HT-29 (cell line): ENCODE results near the gene AFAP1. TPM values are rescaled to one million over a fixed set of nuclear protein-coding genes. Genes with fewer than 3 reads are reported as not detected.

Experiments used
- DNase-seq: peaks from one replicate; pipeline ENCODE4 v3.0.0-alpha.2; 2015; ENCODE audit warnings: low spot score
- total RNA-seq: library from RNA; depleted of rRNA; stranded (reverse); fragments of >200 nt; shearing (Covaris generic); gene quantifications from 2 replicates; pipeline ENCODE4 v1.2.3, GENCODE V29; 2014

Gene AFAP1
- total RNA-seq, 1 experiment from 2014 or later = 2.9 TPM

DNA sequence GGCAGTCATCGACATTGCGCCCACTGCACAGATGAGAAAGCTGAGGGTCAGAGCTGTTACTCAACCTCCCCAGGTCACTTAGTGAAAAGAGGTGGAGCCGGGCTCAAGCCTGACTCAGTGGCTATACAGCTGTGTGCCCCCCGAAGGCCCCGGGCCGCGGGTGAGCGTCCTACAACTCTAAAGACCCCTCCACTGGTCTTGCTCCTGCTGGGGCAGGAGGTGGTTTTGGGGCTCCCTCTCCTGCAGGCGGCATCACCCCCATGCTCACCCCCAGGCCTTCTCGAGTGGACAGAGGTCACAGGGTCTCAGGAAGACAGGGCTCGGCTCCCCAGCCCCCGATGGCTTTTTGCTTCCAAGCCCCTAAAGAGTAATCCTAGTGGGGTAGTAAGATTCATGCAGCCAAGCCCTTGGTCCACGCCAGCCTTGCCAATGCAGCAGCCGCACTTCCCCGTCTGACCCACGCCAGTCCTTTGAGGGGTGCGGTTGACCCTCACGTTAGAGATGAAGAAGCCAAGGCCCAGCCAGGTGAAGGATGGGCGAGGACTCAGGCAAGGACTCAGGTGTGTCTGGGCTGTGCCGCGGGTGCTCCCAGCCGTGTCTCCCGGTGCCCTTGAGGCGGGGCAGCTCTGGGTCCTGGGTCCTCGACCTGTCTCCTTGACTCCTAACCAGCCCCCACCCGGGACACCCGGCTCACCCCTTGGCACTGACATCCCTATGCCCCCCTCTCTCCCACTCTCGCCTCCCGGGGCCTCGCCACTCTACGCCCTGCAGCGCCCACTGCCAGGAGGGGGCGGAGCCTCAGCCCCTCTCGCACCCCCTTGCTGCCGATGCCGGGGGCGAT is 200.4 kb downstream of the AFAP1 start:
- no peak for DNase-seq

DNA sequence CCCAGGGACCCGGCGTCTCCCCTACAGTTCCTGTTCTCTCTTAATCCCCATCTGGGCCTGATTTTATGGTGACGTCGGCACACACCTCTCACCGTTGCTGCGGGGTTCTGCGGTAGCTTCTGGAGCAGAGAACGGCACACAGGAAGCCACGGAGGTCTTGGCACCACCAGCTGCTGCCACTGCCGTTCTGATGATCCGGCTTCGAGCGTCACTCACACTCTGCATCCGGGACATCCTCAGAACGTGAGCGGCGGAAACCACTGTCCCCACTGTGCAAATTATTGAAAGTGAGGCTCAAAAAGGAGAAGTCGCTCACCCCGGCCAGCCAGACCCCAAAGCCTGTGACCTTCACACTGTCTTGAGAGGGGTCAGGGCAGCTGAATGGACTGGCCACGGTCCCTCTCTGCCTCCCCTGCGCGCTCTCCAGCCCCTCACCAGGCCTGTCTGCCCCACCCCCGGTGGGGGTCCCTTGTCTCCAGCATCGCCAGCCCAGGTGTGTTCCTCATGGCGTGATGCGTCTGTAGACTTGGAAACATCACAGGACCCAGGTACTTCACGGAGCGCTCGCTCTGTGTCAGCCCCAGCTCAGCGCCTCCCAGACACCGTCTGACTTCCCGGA is 201.1 kb downstream of the AFAP1 start:
- no peak for DNase-seq

DNA sequence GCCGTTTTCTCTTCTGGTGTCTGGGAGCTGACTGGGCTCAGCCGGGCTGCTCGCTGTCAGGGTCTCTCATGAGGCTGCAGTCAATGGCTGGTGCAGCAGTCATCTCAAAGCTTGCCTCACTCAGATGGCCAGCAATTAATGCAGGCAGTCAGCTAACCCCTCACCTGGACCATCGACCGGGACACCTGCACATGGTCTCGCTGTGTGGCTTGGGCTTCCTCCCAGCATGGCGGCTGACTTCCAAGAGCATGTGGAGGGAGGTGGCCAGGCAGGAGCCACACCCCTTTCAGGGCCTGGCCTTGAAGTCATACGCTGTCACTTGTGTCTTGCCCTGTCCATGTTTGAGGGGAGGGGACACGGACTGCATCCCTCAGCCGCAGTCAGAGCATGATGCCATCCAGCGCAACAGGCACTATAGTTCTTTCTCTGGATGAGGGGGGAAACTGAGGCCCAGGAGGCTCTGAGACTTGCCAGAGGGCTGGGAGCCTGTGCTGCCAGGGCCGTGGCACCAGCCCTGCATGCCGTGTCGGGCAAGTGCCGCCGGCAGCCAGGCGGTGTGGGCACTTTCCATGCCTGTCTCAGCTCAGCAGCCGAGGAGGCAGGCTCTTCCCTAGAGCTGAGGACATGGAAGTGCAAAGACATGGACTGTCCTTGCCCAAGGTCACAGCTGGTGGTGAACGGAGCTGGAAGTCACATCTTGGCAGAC is 201.8 kb downstream of the AFAP1 start:
- no peak for DNase-seq

DNA sequence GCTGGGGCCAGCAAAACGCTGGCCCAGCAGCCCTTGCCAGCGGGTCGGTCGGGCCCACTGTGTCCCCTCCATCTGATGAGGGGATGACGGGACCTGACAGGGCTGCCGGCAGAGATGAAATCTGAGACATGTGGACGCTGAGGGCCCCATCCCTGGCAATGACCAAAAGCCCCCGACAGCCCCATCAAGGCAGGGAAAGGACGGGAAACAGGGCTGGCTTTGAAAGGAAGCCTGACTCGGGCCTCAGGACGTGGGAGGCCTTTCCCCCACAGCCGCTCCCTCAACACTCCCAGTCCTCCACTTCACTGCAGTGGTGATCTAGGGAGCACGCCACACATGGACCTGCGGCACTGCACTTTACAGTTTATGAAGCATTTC is 202.4 kb downstream of the AFAP1 start:
- no peak for DNase-seq

DNA sequence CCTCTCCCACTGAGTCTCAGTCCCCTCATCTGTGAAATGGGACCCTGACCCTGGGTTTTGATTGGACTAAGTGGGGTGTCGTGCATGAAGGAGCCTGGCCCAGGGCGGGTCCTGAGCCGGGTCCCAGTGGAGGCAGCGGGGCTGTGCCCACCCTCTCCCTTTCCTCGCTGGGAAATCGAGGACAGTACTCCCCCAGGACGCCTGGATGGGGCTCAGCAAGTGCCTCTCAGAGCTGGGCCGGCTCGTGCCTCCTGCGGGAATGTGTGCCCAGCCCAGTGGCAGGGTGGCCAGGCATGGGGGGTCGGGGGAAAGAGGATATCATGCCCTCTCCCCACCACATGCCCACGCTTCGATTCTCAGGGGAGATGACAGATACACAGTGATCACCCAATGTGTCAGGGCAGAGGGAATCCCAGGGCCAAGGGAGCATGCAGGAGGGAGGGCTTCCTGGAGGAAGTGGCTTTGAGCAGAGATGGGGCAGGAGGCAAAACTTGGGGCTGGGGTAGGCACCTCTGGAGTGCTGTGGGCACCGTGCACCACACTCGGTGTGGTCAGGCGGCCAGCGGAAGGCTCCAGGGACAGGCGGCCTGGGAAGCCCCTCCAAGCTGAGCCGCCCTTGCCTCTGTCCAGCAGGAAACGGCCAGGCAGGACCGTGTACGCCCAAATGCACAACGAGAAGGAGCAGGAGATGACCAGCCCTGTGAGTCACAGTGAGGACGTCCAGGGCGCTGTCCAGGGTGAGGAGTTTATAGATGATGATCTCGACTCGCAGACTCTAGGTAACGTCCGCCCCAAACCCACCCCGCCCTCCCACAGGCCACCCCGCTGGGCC is 203.0 kb downstream of the AFAP1 start:
- DNase-seq = no peak

DNA sequence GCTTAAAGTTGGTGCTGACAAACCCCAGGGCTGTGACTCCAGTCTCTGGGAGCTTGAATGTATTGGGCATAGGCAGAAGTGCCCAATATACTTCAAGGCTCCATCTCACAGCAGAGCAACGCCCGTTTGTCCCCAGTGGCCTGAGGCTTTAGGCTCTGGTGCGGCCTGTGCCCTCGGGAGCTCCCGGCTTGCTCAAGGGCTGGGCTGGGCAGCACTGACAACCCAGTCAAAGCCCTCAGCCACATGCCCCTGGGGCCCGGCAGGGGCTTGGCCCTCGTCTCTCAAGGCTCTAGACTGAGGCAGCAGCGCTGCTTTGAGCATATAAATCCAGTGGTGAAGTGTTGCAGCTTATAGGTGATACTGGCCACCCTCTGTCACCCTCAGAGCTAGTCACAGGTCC is 203.7 kb downstream of the AFAP1 start:
- no peak for DNase-seq

DNA sequence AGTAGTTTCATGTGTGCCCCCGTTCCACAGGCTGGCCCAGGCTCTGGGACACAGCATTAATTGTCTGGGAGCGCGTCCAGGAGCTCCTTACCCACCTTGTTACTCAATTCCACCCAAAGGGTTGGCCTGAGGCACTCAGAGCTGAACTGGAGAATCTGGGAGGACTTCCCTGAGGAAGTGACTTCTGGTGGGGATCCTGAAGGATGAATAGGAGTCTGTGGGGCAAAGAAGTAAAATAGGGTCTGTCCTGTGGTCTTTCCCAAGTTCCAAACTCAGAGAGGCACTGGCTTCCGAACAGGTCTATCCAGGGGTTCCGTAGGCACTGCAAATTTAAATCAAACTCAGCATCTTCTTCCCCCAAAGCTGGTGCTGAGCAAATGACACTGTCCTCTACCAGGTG is 204.3 kb downstream of the AFAP1 start:
- no peak for DNase-seq

DNA sequence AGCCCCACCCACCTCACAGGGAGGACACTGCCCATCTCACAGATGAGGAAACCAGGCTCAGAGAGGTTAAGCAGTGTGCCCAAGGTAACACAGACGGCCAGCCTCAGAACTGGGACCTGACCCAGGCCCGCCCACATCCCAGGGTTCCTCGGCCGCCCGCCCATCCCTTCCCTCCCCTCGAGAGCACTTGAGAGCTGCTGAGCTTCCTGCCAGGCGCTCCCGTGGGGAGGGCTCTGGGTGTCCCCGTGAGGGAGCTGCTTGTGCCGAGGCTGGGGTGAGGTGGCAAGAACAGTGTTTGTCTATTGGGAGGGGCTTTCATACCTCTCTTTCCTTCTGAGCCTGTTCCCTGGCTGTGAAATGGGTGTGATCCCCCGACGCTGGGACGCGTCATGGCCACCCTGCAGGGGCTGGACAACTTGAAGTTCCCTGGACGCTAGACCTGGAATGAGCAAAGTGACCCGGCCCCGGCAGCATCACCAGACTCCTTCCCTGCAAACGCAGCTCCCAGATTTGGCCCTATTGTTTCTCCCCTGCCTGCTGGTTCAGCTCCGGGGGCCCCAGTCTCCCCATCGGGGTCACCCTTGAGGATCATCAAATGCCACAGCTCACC is 204.9 kb downstream of the AFAP1 start:
- no peak for DNase-seq

DNA sequence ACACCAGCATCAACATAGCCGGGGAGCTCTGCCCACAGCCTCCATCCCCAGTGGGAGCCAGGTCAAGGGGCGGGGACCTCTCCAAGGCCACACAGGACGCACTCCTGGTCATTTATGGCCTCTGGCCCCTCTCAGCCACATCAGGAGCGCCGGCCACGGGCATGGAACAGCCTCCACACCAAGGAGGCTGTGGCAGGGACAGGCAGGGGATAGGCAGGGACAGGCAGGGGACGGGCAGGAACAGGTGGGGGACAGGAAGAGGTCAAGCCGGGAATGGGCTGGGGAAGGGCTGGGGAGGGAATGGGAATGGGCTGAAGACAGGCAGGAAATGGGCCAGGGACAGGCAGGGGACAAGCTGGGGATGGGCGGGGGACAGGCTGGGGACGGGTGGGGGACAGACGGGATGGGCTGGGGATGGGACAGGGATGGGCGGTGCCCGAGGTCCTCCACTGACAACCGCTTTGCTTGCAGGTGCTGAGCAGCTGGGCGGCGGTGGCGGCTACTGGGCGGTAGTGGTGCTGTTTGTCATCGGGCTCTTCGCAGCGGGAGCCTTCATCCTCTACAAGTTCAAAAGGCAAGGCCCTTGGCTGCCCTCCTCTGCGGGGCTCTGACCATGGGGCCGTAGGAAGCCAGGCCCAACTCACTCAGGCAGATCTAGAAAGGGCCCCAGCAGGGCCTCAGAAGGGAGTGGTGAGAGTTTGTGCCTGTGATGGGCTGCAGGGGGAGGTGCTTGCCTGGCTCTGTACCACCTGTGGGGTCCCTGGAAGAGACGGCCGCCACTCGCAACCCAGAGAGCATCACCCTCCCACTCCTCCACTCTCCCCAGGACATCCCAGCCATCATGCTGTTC is 205.6 kb downstream of the AFAP1 start:
- DNase-seq = no peak

DNA sequence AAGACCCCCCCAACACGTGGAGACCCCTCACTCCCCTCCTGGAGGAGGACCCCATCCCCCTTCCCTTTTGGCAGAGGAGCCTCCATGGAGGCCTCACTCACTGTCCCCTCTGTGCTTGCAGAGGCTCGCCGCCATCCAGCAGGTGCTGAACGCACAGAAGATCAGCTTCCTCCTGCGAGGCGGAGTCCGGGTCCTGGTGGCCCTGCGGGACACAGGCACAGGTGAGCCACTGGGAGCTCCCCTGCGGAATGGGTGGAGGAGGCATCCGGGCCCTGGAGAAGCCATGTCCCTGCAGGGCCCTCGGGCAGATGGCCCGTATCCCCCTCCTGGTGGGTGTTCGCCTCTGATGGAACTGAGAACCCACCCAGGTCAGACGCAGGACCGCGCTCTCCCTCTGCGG is 206.5 kb downstream of the AFAP1 start:
- no peak for DNase-seq

DNA sequence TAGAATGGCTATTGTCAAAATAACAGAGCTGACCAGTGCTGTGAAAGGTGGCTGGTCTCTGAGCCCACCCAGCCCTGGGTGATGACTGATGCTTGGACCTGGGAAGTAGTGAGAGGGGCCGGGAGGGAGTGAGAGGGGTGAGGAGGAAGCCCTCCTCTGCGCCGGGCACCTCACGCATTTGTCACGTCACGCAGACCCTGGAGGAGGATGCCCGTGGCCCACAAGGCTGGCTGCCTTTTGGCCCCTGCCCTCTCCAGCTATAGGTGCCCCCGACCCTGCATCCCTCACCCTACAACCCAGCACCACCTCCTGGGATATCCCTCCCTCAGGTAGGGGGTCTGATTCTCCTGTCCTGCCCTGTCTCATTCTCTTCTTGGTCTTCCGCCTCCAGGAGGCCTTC is 207.4 kb downstream of the AFAP1 start:
- DNase-seq = no peak

DNA sequence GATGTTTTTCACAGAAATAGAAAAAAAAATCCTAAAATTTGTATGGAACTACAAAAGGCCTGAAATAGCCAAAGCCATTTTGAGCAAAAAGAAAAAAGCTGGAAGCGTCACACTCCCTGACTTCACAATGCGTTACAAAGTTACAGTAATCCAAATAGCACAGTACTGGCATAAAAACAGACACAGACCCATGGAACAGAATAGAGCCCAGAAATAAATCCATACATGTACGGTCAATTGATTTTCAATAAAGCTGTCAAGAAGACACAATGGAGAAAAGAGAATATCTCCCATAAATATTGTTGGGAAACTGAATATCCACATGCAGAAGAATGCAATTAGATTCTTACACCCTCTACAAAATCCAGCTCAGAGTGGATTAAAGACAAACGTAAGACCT is 208.2 kb downstream of the AFAP1 start:
- DNase-seq = no peak

DNA sequence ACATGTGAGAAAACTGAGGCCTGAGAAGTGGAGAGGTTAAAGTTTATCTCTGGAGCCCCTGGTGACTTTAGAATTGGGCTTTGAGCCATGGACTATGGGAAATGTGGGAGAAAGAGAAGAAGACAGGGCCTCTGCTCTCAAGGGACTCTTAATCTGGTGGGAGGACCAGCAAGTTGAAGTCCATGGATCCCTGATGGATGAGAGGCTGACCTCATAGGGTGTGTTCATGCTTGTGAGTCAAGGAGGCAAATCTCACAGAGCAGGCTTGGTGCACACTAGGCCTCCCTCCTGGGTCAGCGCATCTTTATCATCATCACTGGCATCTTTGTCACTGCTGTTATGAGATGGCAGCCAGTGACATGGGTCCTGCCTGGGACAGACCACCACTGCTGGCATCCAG is 211.9 kb downstream of the AFAP1 start:
- DNase-seq = no peak

DNA sequence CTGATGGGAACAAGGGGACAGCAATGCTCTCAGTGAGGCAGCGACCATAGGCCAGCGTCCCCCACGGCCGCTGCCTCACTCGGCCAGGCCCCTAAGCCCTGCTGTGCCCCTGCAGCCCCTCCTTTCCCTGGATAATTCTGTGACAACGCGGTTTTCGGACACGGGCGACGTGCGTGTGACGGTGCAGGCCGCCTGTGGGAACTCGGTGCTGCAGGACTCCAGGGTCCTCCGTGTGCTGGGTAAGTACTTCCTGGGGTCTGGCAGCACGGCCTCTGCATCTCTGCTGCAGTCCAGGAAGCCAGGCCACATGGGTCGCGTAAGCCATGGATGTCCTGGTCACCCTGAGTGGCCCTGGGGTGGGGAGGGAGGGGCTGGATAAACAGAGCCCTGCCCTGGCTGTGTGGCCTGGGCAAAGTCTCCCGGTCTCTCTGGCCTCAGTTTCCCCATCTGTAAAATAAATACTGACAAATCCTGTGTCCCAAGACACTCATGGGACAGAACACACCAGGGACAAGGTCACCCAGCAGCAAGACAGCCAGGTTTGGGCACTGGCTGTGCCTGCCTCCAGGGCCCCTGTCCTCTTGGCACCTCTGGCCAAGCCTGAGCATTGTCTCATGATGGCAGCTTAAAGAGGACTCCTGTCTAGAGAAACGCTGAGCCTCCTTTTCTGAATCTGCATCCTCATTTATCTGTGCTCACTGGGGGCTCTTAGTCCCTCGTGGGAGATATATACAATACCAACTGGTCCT is 212.8 kb downstream of the AFAP1 start:
- DNase-seq = no peak

DNA sequence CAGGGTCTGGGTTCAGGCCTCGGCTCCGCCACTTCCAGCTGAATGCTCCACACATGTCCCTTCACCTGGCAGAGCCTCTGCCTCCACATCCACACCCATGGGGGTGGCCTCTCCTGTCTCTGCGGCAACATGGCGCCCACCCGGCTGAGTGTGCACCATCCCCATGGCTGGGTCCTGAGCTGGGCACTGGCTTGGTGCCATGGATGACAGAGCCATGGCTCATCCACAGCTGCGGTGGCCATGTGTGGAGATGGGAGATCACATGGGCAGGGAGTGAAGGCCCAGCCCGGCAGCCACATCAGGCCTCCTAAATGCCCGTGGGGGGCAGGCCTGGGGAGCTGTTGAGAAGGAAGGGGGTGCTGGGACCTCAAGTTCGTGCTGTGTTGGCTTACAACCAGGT is 213.7 kb downstream of the AFAP1 start:
- no peak for DNase-seq

DNA sequence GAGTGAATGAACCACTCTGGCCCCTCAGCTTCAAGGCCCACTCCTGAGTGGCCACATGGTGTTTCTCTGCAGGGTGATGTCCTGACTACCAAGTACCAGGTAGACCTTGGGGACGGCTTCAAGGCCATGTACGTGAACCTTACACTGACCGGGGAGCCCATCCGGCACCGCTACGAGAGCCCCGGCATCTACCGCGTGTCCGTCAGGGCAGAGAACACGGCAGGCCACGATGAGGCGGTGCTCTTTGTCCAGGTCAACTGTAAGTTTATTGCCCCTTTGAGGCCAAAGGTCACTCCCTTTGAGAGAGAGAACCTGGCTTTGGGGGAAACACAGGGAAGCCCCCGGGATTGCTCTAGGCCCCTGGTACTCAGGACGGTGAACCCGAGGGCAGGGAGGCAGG is 216.0 kb downstream of the AFAP1 start:
- no peak for DNase-seq

DNA sequence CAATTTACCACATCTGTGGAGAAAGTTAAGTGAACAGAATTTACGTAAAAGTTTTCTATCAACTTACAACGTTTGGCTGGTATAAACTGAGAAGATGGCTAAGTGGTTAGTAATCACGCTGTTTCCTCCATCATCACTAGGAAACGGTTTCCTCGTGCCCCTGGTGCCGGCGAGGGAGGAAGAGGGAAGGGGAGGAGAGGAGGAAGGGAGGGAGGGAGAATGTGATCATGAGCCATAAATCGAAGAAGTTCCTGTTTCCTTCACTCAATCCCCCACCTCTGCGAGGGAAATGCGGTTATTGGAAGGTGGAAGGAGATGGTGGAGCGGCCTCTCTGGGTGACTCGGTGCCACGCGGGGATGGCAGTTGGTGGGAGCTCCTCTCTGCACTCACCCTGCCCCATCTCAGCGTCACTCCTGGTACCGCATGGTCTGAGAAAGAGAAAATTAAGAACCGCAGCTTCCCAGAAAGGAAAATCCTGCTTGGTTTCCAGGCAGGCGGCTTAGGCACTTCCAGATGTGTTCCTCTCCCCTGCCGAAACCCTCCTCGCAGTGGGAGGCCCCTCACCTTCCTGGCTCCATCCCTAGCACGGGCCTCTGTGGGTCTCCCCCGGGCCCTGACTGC is 216.8 kb downstream of the AFAP1 start:
- no peak for DNase-seq

DNA sequence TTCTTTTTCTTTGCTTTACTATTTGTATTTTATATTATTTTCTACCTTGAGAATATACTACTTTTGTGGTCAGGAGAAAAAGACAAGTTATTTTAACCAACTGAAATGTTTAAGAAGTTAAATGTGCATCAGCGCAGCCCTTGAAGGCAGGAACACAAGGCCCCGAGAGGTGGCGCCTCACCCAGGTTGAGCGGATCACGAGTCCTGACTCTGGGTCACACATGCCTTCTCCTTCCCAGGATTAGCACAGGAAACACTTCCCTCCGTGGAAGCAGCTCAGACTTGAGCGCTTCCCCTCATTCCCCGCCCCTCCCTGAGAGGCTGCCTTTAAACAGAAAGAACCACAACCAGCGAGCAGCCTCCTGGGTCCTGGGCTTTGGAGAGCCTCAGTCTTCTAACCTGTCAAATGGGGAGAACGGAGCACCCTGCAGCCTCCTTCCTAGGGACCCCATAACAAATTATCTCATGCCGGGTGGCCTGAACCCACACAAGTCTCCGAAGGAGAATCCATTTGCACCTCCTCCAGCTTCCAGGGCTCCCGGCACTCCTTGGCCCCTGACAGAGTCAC is 217.6 kb downstream of the AFAP1 start:
- DNase-seq = peak; percentile 24
